ENCODE measurements around the gene GMPS. TPM values are rescaled to one million over a fixed set of nuclear protein-coding genes. Genes with fewer than 3 reads are reported as not detected.

The GMPS gene
- total and polyA plus RNA-seq, 2 donors (not counting 3 experiments of a cell fraction or from before 2014, with no cell fraction given), result 18.7 to 67.5 TPM

GRCh38 chr3:155989536-155989935 is 119.1 kb downstream of the GMPS start:
- H2AFZ ChIP-seq (ENCODE audit: low read depth, low read length), result no peak overlapping the region
- no peak overlapping the region for H3K4me3 ChIP-seq (replicated peaks in 1 of 3; ENCODE audit: insufficient read depth in 1 of 3, low read depth in 1 of 3, low read length in 3 of 3)
- ChIA-PET POLR2A (no interaction called here), CTCF (interaction anchor here (1.3 kb wide), 1 partner anchor 54 kb away, joined by 3 read pairs; no protein-coding TSS in a partner anchor)
- BruUV-seq (replicated peaks), result no TSS peak
- no peaks in the 10 kb centered on the region for H3K9me1 ChIP-seq (replicated peaks; ENCODE audit: control insufficient read depth, extremely low read depth, insufficient read depth, low read length)
- H3K4me1 ChIP-seq (ENCODE audit: control insufficient read depth, extremely low read depth, insufficient read depth, low read length), result no peaks in the 10 kb centered on the region
- H3K9me3 ChIP-seq (replicated peaks; ENCODE audit: control insufficient read depth, insufficient read depth, low read length), result no peaks in the 10 kb centered on the region
- DNase-seq (ENCODE audit: low read depth, low spot score), result no peak
- peaks cover 0 to 2% of the 10 kb centered on the region in 2 experiments for H3K27me3 ChIP-seq (ENCODE audit: control insufficient read depth in 2 of 2, insufficient read depth in 2 of 2, low read length in 2 of 2)
- H3K36me3 ChIP-seq (ENCODE audit: control insufficient read depth in 2 of 2, extremely low read depth in 1 of 2, insufficient read depth in 2 of 2, low read length in 2 of 2), result no peaks in the 10 kb centered on the region
- intact Hi-C loops (cut with micrococcal nuclease) (no loop called here), dilution Hi-C loops (cut with MboI; ENCODE audit: extremely low pct_ligation_motif_present, low sequenced_read_pairs) (no loop called here)
- no peak for FAIRE-seq
- no peaks in the 10 kb centered on the region for H3K79me2 ChIP-seq (ENCODE audit: control insufficient read depth, insufficient read depth, low read length)
- H3K9ac ChIP-seq (replicated peaks; ENCODE audit: extremely low read depth, insufficient read depth, low read length), result no peak overlapping the region
- no peak overlapping the region for H3K4me2 ChIP-seq (ENCODE audit: insufficient read depth, low read length)
- no peak overlapping the region for H3K27ac ChIP-seq (ENCODE audit: insufficient read depth, low read depth, low read length)
- H4K20me1 ChIP-seq (replicated peaks; ENCODE audit: control insufficient read depth, extremely low read depth, insufficient read depth, low read length), result no peaks in the 10 kb centered on the region
- TF ChIP-seq MYC (IDR thresholded peaks at IDR 0.05; ENCODE audit: low read depth, low read length) (no peak), JUN (IDR thresholded peaks at IDR 0.05; ENCODE audit: borderline replicate concordance, insufficient read depth, insufficient read length, low read depth) (no peak), CTCF (IDR thresholded peaks at IDR 0.05; ENCODE audit: extremely low read depth in 1 of 2, insufficient read depth in 1 of 2, low read depth in 1 of 2, low read length in 2 of 2) (no peak), POLR2A (IDR thresholded peaks at IDR 0.05; ENCODE audit: low read depth, low read length) (no peak), MAX (IDR thresholded peaks at IDR 0.05; ENCODE audit: insufficient read depth, insufficient read length) (no peak), POLR2AphosphoS5 (IDR thresholded peaks at IDR 0.05; ENCODE audit: insufficient read depth, low read depth, low read length) (no peak), EZH2 (IDR thresholded peaks at IDR 0.05; ENCODE audit: borderline replicate concordance, low read depth, low read length, severe bottlenecking) (no peak), FOS (IDR thresholded peaks at IDR 0.05; ENCODE audit: borderline replicate concordance, insufficient read depth, low read length) (no peak), GATA2 (IDR thresholded peaks at IDR 0.05; ENCODE audit: insufficient read depth, insufficient read length, low read depth, low read length) (no peak)
